Measurements from ENCODE around the gene TTC7B. TPM values are rescaled to one million over a fixed set of nuclear protein-coding genes. Genes with fewer than 3 reads are reported as not detected.

Gene TTC7B
- total RNA-seq, 4 donors from 2014 or later: 0.18 to 53.6 (median 11.2) TPM

DNA sequence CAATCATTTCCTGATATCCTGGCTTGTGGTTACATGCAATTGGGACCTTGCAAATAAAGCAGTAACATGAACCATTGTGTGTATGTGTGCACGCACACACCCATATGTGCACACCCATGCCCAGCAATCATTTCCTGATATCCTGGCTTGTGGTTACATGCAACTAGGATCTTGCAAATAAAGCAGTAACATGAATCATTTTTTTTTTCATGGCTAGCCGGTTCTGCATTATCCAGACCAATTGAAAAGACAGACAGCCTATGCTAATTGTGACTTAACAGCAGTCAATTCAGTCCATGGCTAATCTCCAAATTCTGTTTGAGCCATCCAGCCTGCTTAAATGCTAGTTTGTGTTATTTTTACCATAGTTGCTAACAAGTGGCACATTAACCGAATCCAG, 134.3 kb downstream of the TTC7B start:
- TF ChIP-seq, protein P1, sequence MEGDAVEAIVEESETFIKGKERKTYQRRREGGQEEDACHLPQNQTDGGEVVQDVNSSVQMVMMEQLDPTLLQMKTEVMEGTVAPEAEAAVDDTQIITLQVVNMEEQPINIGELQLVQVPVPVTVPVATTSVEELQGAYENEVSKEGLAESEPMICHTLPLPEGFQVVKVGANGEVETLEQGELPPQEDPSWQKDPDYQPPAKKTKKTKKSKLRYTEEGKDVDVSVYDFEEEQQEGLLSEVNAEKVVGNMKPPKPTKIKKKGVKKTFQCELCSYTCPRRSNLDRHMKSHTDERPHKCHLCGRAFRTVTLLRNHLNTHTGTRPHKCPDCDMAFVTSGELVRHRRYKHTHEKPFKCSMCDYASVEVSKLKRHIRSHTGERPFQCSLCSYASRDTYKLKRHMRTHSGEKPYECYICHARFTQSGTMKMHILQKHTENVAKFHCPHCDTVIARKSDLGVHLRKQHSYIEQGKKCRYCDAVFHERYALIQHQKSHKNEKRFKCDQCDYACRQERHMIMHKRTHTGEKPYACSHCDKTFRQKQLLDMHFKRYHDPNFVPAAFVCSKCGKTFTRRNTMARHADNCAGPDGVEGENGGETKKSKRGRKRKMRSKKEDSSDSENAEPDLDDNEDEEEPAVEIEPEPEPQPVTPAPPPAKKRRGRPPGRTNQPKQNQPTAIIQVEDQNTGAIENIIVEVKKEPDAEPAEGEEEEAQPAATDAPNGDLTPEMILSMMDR (IDR thresholded peaks at IDR 0.05): no peak
- TF ChIP-seq POLR2A (IDR thresholded peaks at IDR 0.05): no peak
- Histone ChIP-seq H3K27me3 (no peaks in the 10 kb centered on the region), H3K4me3 (no peak overlapping the region), H3K4me1 (peaks cover 0 to 5% (median 0%) of the 10 kb centered on the region in 4 donors), H3K9me3 (no peaks in the 10 kb centered on the region), H3K36me3 (no peaks in the 10 kb centered on the region), H3K27ac (no peak overlapping the region)
- DNase-seq: no peak

DNA sequence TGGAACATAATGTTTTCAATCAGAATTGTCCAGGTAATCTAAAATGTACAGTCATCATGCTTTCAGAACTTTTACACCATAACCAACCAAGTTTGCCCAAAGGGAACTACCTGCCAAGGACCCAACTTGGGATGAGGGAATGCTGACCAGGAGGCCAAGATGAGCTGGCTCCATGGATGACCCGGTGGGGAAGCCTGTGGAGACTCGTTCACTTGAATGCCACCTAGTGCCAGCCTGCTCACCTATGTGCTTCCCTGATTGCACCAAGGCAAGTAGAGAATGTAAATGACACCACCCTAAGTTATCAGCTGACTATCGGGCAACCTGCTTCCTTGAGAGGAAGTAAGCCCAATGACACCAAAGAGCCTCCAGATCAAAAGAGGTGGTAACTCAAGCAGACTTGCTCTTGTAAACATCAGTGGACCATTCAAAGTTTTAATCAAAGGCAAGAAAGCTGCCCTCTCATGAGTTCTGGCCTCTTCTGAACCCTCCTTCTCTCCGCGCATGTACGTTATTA, 137.3 kb downstream of the TTC7B start:
- no peak overlapping the region for H3K27ac ChIP-seq
- H3K4me1 ChIP-seq: peaks cover 0 to 5% (median 0%) of the 10 kb centered on the region in 4 donors
- DNase-seq: no peak
- no peak overlapping the region for H3K4me3 ChIP-seq
- H3K9me3 ChIP-seq: no peaks in the 10 kb centered on the region
- H3K36me3 ChIP-seq: no peaks in the 10 kb centered on the region
- no peaks in the 10 kb centered on the region for H3K27me3 ChIP-seq
- TF ChIP-seq, protein P1 (IDR thresholded peaks at IDR 0.05): no peak
- TF ChIP-seq POLR2A (IDR thresholded peaks at IDR 0.05): no peak

DNA sequence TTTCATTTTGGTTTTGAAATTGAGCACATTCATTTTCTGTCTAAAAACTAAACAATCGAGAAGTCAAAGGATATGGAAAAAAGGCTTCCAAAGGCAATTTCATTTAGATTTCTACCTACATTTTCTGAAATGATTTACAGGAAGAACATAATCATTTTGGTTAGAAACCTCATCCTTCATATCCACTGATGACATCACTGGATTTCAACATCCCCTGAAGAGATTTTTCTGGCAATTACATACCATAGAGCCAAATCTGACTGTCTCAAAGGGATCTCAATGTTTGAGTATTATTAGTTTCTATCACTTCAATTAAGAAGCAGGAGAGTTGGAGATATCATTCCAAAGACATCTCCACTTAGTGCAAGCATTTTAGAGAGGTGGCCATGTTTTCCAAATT, 137.8 kb downstream of the TTC7B start:
- Histone ChIP-seq H3K27ac (no peak overlapping the region), H3K4me3 (no peak overlapping the region), H3K27me3 (no peaks in the 10 kb centered on the region), H3K36me3 (no peaks in the 10 kb centered on the region), H3K9me3 (no peaks in the 10 kb centered on the region), H3K4me1 (peaks cover 0 to 5% (median 0%) of the 10 kb centered on the region in 4 donors)
- TF ChIP-seq, protein P1 (IDR thresholded peaks at IDR 0.05): no peak
- TF ChIP-seq POLR2A (IDR thresholded peaks at IDR 0.05): no peak
- DNase-seq: no peak

DNA sequence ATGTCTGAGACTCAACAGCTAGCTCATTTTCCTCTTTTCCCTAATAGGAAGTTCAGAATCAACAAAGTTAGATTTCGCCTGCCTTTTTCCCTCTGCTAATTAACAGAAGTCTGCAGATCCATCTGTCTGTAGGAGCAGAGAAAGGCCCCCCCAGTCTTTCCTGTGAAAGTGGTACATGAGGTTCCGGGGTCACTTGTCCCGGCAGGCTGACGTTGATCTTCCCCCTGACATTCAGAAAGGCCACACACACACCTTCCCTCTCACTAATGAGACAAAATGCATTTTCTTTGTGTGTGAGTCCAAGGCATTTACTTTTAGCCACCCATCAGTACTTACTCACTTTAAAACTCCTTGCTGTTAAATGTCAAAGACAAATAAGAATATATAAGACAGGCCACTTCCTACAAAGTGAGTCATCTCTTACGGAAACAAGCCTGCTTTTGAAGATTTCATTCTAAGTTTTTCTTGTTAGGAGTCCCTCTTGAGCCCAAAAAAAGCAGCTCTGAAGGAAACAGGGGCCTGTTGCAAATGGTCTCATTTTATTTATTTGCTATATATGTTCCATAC, 138.7 kb downstream of the TTC7B start:
- Histone ChIP-seq H3K4me1 (peaks cover 0 to 5% (median 0%) of the 10 kb centered on the region in 4 donors), H3K36me3 (no peaks in the 10 kb centered on the region), H3K9me3 (no peaks in the 10 kb centered on the region), H3K4me3 (no peak overlapping the region), H3K27me3 (no peaks in the 10 kb centered on the region), H3K27ac (peak overlapping the region in 1 of 4 donors; percentile 61)
- TF ChIP-seq, protein P1 (IDR thresholded peaks at IDR 0.05): no peak
- TF ChIP-seq POLR2A (IDR thresholded peaks at IDR 0.05): no peak
- no peak for DNase-seq

DNA sequence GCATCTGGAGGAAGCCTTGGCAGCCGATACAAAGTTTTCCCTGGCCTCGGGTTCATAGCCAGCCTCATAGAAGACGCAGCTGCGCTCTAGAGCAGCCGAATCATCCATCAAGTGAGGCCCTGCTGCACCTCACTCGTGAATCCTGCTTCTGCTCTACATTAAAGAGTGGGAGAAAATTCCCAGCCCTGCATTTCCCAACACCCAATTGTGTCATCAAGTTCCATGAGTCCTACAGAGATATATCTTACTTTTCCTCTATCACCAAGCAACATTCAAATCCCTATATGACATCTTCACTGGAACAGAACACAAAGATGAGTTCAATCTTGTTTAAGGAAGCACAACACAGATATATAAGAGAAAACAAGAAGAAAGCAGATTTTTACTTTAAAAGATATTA, 139.3 kb downstream of the TTC7B start:
- Histone ChIP-seq H3K27ac (peak overlapping the region in 1 of 4 donors; percentile 61), H3K36me3 (no peaks in the 10 kb centered on the region), H3K4me1 (peaks cover 0 to 5% (median 0%) of the 10 kb centered on the region in 4 donors)

More for the DNA sequence above, 139.3 kb downstream of the TTC7B start:
- Histone ChIP-seq H3K9me3 (no peaks in the 10 kb centered on the region), H3K4me3 (no peak overlapping the region), H3K27me3 (no peaks in the 10 kb centered on the region)
- TF ChIP-seq, protein P1 (IDR thresholded peaks at IDR 0.05): no peak
- no peak for TF ChIP-seq POLR2A (IDR thresholded peaks at IDR 0.05)
- no peak for DNase-seq

Data from Peyer's patch (tissue), 4 donors.